ENCODE data around the gene SLCO3A1.

DNA sequence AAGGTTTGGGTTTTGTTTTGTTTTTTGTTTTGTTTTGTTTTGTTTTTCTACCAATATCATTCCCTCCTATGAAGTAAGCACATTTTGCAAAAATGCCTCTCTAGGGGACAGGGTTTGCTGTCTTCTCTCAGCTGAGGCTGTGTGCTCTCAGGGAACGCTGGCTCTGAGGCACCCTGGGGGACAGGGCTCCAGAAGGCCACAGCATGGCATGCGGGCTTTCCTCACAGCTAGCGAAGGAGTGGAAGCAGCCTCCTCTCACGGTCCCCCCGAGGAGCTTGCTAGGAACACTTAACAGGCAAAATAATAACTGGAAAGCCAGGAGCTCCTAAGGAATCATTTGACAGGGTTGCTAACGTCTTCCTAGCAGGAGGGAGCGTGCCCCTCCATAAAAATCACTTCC is 312.5 kb downstream of the SLCO3A1 start:
- TF ChIP-seq, protein P1, sequence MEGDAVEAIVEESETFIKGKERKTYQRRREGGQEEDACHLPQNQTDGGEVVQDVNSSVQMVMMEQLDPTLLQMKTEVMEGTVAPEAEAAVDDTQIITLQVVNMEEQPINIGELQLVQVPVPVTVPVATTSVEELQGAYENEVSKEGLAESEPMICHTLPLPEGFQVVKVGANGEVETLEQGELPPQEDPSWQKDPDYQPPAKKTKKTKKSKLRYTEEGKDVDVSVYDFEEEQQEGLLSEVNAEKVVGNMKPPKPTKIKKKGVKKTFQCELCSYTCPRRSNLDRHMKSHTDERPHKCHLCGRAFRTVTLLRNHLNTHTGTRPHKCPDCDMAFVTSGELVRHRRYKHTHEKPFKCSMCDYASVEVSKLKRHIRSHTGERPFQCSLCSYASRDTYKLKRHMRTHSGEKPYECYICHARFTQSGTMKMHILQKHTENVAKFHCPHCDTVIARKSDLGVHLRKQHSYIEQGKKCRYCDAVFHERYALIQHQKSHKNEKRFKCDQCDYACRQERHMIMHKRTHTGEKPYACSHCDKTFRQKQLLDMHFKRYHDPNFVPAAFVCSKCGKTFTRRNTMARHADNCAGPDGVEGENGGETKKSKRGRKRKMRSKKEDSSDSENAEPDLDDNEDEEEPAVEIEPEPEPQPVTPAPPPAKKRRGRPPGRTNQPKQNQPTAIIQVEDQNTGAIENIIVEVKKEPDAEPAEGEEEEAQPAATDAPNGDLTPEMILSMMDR (conservative IDR thresholded peaks at IDR 0.05 in 1 of 2, IDR thresholded peaks at IDR 0.05 in 1 of 2; ENCODE audit: low read depth in 1 of 2, low read length in 2 of 2), result no peak
- no peak for TF ChIP-seq EZH2 (IDR thresholded peaks at IDR 0.05; ENCODE audit: low read length, missing control alignments)
